SK-N-MC (cell line): ENCODE results near the gene AMBRA1.

Source experiments
- EZH2 ChIP-seq: fragments of 200-600 bp; sonication (generic); IDR thresholded peaks from one replicate; pipeline ENCODE4 v1.6.1; 2017; ENCODE audit warnings: antibody characterized with exemption
- FOXP2 ChIP-seq: optimal IDR thresholded peaks from 2 replicates; pipeline ENCODE3; 2011; ENCODE audit warnings: mild to moderate bottlenecking, moderate library complexity; ENCODE audit not compliant: insufficient read depth; ENCODE audit errors: extremely low read length, control extremely low read depth
- POLR2AphosphoS5 ChIP-seq: IDR thresholded peaks from 2 replicates; pipeline ENCODE4 v1.6.1; 2012; ENCODE audit warnings: mild to moderate bottlenecking, low read depth, low read length, borderline replicate concordance

DNA sequence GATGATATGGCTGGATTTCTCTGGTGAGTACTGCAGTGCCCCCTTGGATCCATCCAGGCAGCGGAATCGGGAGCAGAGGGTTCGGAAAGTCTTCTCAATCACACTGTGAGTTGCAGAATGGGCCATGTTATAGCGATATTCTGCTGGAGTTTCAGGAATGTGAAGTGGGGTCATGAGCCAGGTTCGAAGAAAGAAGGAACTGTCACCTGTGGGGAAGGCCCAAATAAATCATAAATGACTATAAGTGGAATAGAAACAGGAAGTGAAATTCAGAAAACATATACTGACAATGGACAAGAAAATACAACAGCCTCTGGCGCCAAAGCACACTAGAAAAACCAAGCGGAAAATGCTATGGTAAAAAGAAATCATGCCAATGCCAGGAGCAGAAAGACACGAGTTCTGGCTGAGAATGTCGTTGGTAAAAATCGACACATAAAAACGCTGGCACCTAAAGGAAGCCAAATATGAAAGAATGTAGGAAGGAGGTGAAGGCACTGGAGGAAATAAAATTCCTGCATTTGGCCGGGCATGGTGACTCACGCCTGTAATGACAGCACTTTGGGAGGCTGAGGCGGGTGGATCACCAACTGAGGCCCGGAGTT, 10.0 kb upstream of the AMBRA1 start:
- no peak for TF ChIP-seq EZH2
- no peak for TF ChIP-seq POLR2AphosphoS5
- no peak for TF ChIP-seq FOXP2
